ACC112 (cell line): ENCODE results near the gene YPEL5.

ENCODE experiments used
- H2AFZ ChIP-seq: fragments of 200-600 bp; sonication (generic); one replicate; pipeline ENCODE4 v1.6.0; 2017; ENCODE audit warnings: antibody characterized with exemption, low read length; ENCODE audit not compliant: unreplicated experiment
- H3K27ac ChIP-seq: fragments of 200-600 bp; sonication (generic); 2 replicates; pipeline ENCODE4 v1.5.1; 2014; ENCODE audit warnings: low read depth, mild to moderate bottlenecking, antibody characterized with exemption, low read length, moderate library complexity
- H3K27me3 ChIP-seq: fragments of 200-600 bp; sonication (generic); 2 replicates; pipeline ENCODE4 v1.6.1; 2014; ENCODE audit warnings: mild to moderate bottlenecking, antibody characterized with exemption, low read length, moderate library complexity, mixed read lengths; ENCODE audit not compliant: insufficient read depth
- H3K36me3 ChIP-seq: fragments of 200-600 bp; sonication (generic); 2 replicates; pipeline ENCODE4 v1.6.1; 2016; ENCODE audit warnings: mild to moderate bottlenecking, antibody characterized with exemption, low read length, moderate library complexity, mixed read lengths; ENCODE audit not compliant: insufficient read depth
- H3K4me1 ChIP-seq: fragments of 200-600 bp; sonication (generic); one replicate; pipeline ENCODE4 v1.6.1; 2016; ENCODE audit warnings: low read length, mixed read lengths; ENCODE audit not compliant: insufficient read depth, unreplicated experiment, control insufficient read depth
- H3K4me3 ChIP-seq: fragments of 200-600 bp; sonication (generic); 2 replicates; pipeline ENCODE4 v1.5.1; 2014; ENCODE audit warnings: mild to moderate bottlenecking, low read depth, low read length
- H3K79me2 ChIP-seq: fragments of 200-600 bp; sonication (generic); one replicate; pipeline ENCODE4 v1.6.0; 2016; ENCODE audit warnings: low read length; ENCODE audit not compliant: control insufficient read depth, unreplicated experiment, insufficient read depth

The YPEL5 gene

DNA sequence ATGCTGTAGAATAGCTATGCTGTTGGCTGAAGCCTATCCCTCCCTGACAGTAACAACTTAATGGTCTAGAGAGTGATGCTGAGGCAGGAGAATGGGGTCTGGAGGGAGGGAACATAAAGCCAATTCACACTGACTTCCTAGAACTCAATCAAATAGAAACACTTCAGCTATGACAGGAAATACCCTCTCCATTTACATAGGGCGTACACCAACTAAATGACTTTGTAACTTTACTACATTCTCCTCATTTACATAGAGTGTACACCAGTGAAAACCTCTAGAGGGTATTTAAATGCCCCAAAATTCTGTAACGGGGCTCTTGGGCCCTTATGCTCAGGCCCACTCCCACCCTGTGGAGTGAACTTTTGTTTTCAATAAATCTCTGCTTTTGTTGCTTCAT lies 41.5 kb downstream of the YPEL5 start:
- Histone ChIP-seq H3K27ac (no peak overlapping the region), H3K36me3 (no peaks in the 10 kb centered on the region), H3K4me3 (no peak overlapping the region), H3K79me2 (no peaks in the 10 kb centered on the region), H2AFZ (no peak overlapping the region), H3K27me3 (peaks cover 20% of the 10 kb centered on the region; the same call in 1 of the 2 replicates), H3K4me1 (no peaks in the 10 kb centered on the region)

DNA sequence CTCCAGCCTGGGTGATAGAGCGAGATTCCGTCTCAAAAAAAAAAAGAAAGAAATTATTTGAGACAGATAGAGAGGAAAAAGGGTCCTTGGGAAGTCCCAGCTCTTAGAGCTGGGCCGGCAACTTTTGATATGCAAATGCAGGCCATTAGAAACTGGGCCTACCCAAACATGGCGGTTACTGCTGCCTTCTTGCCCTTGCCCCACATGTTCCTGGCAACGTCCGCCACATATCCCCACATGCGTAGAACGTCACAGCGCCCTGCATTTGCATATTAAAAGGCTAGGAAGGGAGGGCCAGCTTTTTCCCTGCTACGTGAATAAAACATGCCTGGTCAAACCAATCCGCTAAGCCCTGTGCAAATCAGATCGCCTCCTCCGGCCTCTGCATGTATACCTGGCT lies 43.8 kb downstream of the YPEL5 start:
- Histone ChIP-seq H3K79me2 (no peaks in the 10 kb centered on the region), H2AFZ (no peak overlapping the region), H3K4me3 (no peak overlapping the region), H3K27me3 (peaks cover 20% of the 10 kb centered on the region; the same call in 1 of the 2 replicates), H3K27ac (no peak overlapping the region), H3K36me3 (no peaks in the 10 kb centered on the region), H3K4me1 (no peaks in the 10 kb centered on the region)

DNA sequence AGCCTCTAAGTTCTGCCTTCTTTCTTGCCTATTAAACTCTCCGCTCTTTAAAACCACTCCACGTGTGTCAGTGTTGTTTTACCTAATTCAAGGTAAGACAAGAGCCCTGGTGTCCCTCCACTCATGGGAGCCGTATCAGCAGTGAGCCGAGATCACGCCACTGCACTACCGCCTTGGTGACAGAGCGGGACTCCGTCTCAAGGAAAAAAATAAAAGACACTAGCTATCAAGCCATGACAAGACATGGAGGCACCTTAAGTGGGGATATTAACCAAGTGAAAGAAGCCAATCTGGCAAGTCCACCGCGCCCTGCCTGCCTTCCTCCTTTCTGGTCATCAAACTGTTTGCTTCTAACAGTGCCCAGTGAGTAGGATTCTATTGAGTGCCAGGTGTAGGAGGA lies 44.3 kb downstream of the YPEL5 start:
- peaks cover 19% of the 10 kb centered on the region; the same call in 1 of the 2 replicates for H3K27me3 ChIP-seq
- no peak overlapping the region for H3K27ac ChIP-seq
- no peaks in the 10 kb centered on the region for H3K36me3 ChIP-seq
- H3K79me2 ChIP-seq: no peaks in the 10 kb centered on the region
- no peak overlapping the region for H2AFZ ChIP-seq
- H3K4me1 ChIP-seq: no peaks in the 10 kb centered on the region
- no peak overlapping the region for H3K4me3 ChIP-seq

DNA sequence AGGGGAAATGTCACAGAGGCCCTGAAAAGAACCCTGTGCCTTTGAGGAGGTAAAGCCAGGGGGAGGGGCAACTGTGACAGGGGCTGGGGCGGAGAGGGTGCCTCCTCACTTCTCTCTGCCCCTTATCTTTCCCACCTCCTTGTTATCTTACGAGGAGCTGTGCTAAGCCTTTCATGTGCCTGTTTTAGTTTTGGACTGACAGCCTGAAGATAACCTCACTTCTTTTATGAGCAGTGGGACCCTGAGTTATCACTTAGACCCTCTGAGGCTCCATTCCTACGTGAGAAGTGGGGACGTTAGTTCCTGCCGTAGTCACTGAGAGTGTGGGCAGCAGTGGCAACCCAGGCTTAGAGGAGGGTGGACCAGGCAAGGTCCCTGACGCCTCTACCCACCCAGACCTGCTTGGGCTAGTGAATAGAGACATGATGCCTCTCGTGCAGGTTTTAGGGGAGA lies 45.0 kb downstream of the YPEL5 start:
- Histone ChIP-seq H3K36me3 (no peaks in the 10 kb centered on the region), H3K4me1 (no peaks in the 10 kb centered on the region), H2AFZ (no peak overlapping the region), H3K27ac (no peak overlapping the region), H3K4me3 (no peak overlapping the region), H3K27me3 (peaks cover 12% of the 10 kb centered on the region; the same call in 1 of the 2 replicates), H3K79me2 (no peaks in the 10 kb centered on the region)

DNA sequence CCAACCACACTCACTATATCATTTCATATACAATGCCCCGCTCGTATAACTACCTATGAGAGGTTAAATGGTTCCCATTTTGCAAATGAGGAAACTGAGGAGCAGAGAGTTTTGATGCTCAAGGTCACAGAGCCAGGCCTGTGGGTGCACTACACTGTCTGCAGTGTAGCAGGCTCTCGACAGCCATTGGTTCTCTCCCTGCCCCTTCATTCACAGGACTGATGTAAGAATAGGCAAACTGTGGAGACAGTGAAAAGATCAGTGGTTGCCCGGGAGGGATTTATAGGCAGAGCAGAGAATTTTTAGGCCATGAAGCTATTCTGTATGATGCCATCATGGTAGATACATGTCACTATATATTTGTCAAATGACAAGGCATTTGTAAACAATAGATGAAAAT lies 45.5 kb downstream of the YPEL5 start:
- no peaks in the 10 kb centered on the region for H3K4me1 ChIP-seq
- no peak overlapping the region for H3K4me3 ChIP-seq
- H2AFZ ChIP-seq: no peak overlapping the region
- H3K27me3 ChIP-seq: peaks cover 9% of the 10 kb centered on the region; the same call in 1 of the 2 replicates
- no peak overlapping the region for H3K27ac ChIP-seq
- H3K36me3 ChIP-seq: no peaks in the 10 kb centered on the region
- H3K79me2 ChIP-seq: no peaks in the 10 kb centered on the region

DNA sequence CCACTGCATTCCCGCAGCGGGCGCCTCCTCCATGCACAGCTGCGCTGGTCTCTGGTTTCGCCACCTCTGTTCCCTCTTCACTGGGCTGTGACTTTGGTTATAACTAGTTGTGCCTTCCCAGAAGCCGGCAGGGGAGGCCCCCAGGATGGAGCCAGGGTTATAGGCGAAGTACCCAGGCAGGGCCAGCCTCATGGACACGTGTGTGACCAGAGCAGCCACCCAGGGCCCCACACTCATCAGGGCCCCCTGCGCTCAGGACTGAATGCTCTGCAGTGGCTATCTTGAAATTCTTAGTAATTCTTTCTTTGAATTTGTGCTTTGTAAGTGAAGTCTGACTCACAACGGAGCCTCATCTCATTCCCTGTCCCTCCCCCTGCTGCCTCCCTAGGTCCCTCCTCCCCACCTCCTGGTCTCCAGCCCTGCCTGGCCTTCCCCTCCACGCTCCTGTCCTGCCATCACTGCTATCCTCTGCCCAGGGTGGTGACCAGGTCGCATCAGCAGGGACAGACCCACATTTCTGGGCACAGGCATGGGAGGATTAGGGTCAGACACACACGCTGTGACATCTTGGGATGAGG lies 46.4 kb downstream of the YPEL5 start:
- Histone ChIP-seq H3K27ac (no peak overlapping the region), H3K79me2 (no peaks in the 10 kb centered on the region), H3K4me3 (no peak overlapping the region), H3K36me3 (no peaks in the 10 kb centered on the region), H3K4me1 (no peaks in the 10 kb centered on the region), H2AFZ (no peak overlapping the region), H3K27me3 (peaks cover 9% of the 10 kb centered on the region; the same call in 1 of the 2 replicates)

DNA sequence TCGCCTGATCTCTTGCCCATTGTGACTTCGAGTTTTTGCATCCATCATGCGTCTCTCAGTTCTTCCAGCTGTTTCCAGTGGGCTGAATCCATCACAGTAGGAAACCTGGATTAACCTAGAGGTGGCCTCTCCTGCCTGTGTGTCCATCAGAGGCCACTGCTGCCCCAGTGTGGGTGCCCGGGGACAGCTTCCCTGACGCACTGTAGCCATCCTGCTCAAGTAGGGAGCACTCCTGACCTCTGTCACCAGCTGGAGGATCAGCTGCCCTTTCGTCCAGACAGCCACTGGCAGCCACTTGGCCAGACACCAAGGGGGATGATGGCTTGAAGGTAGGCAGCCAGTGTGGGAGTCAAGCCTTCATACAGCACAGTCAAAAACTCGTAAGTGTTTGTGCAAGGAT lies 47.6 kb downstream of the YPEL5 start:
- Histone ChIP-seq H3K79me2 (no peaks in the 10 kb centered on the region), H3K4me3 (no peak overlapping the region), H2AFZ (no peak overlapping the region), H3K36me3 (no peaks in the 10 kb centered on the region), H3K27me3 (no peaks in the 10 kb centered on the region), H3K4me1 (no peaks in the 10 kb centered on the region), H3K27ac (no peak overlapping the region)

DNA sequence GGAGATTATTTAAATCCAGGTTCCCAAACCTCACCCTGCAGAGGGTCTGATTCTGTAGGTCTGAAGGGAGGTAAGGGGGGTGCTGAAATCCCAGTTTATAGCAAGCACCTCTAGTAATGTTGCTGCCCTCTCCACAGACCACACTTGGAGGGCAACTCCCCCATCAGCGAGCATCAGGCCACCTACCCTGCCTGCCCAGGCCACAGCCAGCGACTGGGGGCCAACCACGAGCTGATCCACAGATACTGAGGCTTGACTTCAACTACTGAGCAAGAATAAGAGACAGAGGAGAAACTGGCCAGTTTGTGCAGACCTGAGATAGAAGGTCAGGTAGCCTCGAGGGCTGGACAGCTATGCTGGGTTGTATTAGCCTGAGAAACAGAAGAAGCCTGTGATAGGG lies 48.2 kb downstream of the YPEL5 start:
- H3K4me1 ChIP-seq: no peaks in the 10 kb centered on the region
- no peak overlapping the region for H3K27ac ChIP-seq
- H2AFZ ChIP-seq: no peak overlapping the region
- no peak overlapping the region for H3K4me3 ChIP-seq
- no peaks in the 10 kb centered on the region for H3K79me2 ChIP-seq
- H3K36me3 ChIP-seq: no peaks in the 10 kb centered on the region
- H3K27me3 ChIP-seq: no peaks in the 10 kb centered on the region

DNA sequence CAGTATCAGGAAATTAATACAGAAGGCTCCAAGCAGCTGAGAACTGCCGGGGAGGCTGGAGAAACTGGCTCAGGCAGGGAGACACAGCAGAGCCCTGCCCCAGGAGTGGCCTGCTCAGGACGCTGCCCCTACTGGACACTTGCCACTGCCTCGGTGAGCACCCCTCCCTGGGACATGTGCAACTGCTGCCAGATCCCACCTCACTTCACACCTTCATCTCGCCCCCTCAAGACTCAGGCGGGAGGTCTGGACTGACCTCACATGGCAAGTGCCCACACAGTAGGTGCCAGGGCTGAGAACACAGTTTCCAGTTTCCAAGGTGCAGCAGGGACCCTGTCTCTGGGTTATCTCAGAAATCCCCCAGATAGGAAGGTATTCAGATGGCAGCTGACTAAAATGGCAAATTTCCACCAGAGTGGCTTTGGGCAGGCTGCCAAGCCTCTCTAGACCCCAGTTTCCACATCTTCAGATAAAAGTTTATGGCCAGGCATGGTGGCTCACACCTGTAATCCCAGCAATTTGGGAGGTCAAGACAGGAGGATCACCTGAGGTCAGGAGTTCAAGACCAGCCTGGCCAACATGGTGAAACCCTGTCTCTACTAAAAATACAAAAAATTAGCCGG lies 50.9 kb downstream of the YPEL5 start:
- Histone ChIP-seq H3K36me3 (no peaks in the 10 kb centered on the region), H2AFZ (no peak overlapping the region), H3K79me2 (no peaks in the 10 kb centered on the region), H3K27ac (no peak overlapping the region), H3K4me3 (no peak overlapping the region), H3K4me1 (peaks cover 5% of the 10 kb centered on the region), H3K27me3 (no peaks in the 10 kb centered on the region)

DNA sequence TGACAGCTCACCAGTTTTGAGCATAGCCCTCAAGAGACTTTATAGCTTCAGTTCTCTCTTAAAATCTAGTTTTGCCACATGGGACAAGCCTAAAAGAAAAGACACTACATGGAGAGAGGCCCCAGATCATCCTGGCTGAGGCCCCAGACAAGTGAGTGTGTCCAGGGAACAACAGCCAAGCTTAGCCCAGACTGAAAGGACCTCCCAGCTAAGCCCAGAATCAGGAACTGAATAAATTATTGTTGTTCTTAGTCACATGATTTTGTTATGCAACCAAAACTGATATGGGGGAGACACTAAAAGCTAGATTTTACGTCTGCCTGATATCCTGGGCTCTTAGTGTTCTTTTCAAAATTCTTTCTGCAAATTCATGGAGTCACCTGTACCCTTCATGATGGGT lies 55.2 kb downstream of the YPEL5 start:
- H3K4me3 ChIP-seq: no peak overlapping the region
- H3K36me3 ChIP-seq: no peaks in the 10 kb centered on the region
- peaks cover 5% of the 10 kb centered on the region for H3K4me1 ChIP-seq
- H3K27ac ChIP-seq: no peak overlapping the region
- no peaks in the 10 kb centered on the region for H3K79me2 ChIP-seq
- no peak overlapping the region for H2AFZ ChIP-seq
- 0 out of 2 replicates have a peak, but pooled peaks cover 4% of the 10 kb centered on the region for H3K27me3 ChIP-seq

DNA sequence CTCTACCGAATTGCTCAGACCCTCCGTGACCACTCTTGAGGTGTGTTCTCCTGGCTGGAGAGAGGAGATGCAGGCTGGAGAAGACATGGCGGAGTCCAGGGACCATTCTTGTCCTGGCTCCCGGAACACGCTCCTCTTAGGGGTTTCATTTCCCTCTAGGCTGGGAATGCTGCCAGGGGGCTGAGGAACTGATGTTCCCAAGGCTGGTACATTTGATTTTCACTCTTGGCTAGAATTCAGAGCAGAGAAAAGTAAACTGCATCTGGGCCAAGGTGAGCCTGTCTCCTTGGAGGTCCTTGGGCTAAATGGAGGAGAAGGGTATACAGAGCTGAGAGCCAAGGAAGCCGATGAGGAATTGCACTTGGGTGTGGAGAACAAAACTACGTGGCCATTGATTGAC lies 56.3 kb downstream of the YPEL5 start:
- H2AFZ ChIP-seq: no peak overlapping the region
- no peaks in the 10 kb centered on the region for H3K36me3 ChIP-seq
- no peak overlapping the region for H3K27ac ChIP-seq
- H3K4me3 ChIP-seq: no peak overlapping the region
- peaks cover 5% of the 10 kb centered on the region for H3K4me1 ChIP-seq
- no peaks in the 10 kb centered on the region for H3K79me2 ChIP-seq
- H3K27me3 ChIP-seq: 0 out of 2 replicates have a peak, but pooled peaks cover 4% of the 10 kb centered on the region
